HuH-7 (cell line): ENCODE results near the gene RNF103.
A peak's percentile ranks its signal among the peaks of the same experiment; 100 is the strongest.

Experiments
- DNase-seq: peaks from one replicate; pipeline ENCODE4 v3.0.0; 2011; ENCODE audit warnings: low spot score

Gene RNF103

DNA sequence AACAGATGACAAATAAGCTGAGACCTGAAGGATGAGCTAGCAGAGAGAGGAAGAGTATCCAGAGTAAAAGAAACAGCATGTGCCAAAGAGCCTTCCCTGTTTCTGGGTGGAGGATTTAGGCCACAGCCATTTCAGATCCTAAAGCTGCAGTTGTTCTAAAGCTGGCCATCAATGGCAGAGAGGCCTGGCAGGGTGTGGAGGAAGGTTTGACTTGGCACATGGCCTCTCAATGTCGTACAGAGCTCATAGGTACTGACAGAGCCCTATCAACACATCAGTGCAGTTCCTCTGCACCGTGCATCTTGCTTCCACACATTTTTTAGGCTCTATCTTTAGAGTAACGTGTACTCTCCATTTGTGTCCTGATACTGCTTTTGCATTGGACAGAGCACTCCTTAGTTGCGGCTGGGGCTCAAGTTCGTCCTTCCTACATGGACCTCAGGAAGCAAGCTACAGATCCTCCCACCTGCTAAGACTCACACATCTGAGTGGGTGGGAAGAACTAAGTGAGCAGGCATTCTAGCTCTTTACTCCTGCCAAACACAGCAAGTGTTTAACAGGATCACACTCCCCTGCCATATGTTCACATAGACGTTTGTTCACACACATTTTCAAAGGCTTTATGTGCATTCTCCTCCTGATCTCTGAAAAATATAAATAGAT, 57.4 kb downstream of the RNF103 start:
- no peak for DNase-seq

DNA sequence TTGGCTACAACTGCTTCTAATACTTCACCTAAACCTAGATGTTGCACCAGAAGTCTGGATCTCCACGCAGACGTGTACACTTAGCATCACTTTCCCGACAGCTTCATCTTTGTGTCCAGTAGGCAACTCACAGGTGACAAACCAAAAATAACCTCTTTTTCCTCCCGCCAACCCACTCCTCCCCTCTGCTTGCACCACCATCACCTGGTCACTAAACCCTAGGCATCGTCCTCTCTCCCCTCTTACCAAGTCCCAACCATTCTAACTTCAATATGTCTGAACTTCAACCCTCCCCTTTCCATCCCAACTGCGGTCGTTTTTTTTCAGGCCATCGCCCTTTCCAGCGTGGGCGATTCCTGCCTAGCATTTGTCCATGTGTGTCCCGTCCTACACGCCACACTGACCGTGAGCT, 60.0 kb downstream of the RNF103 start:
- no peak for DNase-seq

DNA sequence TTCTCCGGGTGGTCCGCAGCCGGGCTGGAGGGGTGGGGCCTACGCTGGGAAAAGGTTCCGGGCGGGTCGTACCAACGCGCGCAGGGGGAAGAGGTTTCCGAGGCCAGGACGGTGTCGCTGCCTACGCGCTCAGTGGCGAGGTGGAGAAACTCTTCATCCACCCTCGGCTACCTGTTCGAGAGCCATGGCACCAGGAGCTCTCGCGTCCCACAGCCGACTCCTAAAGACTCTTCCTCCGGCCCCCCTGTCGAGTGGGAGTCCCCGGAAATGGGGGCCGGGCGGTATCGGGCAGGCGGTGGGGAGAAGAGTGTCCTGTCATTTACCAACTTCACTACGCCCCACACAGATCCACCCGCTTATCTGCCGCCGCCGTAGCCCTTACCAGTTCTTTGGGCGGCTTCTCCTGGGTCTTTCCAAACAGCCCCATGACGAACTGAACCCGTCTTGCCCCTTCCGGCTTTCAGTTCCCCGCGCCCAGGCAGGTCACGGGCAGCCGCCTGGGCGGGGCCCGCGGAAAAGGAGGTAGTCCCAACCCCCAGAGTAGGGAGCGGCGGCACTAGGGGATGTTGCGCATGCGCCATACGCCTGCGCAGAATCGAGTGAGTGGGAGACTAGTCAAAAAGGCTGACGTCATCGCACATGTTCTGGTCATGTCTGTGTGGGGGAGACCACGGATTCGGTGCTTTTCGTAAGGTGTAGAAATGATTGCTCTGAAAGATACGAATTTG, 60.6 kb downstream of the RNF103 start, which contains the start of gene CHMP3:
TSS of gene CHMP3 (minus strand) at position 522 of the 728 bp plus-strand sequence. CDS start at position 427, 95 bp downstream.
- peak; percentile 99 for DNase-seq

DNA sequence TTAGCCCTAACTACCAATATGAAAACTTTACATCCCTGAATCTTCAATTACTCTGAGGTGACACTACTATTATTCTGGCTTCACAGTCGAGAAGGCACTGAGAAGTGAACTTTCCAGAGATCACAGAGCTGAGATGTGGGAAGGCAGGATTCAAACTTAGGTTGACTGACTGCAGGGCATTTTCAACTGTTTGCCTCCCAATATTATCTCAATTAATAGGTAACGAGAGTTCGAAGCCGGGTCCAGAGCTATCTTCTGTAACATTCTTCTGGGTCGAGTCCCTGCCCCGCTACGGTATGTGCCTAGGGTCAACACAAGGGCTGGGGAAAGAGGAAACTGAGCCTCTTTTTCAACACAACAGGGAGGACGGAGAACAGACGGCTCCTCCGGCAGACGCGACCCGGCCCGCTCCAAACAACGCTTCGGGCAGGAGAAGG, 61.2 kb downstream of the RNF103 start:
- no peak for DNase-seq

DNA sequence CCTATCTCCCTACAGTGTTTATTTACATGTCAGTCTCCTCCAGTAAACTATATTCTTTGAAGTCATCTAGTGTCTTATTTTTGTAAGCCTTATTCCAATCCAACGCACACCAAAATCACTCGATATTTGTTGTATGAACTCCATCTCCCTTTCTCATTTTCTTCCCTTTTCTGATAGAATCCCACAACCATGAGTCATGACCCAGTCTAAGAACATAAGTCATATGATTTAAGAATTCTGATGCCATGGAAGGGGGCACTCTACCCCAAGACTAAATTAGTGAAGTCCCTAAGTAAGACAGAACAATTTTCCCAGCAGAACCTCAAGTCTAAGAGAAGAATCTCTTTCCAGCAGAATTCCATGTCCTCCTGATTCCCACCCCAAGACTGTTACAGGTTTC, 65.8 kb downstream of the RNF103 start:
- DNase-seq = no peak

DNA sequence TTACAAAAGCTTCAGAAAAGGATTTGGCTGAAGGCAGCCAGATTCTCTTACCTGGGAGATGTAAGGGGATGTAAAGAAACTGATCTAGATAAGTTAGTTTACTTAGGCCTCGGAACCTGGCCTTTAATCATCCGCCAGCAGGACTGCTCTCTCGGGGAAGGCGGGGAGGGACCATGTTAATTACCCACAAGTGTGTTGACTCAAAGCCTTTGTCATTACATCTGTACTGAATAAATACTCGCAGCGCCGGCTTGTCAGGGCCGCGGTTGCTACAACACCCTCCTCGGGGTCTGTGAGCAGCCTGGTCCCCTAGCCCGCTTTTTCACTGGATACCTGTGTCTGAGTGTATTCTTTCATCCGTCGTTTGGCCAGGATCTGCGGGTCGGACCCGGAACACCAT, 67.2 kb downstream of the RNF103 start:
- no peak for DNase-seq
